ENCODE results near the gene PTPRJ. TPM values are rescaled to one million over a fixed set of nuclear protein-coding genes. Genes with fewer than 3 reads are reported as not detected.

Gene PTPRJ
- total RNA-seq, 2 experiments from 2014 or later: 8.2 to 10.7 TPM

- Mint-ChIP-seq H3K27ac (no peak overlapping the region), H3K4me3 (no peak overlapping the region), H3K27me3 (ENCODE audit: low read depth) (peaks cover 3% of the 10 kb centered on the region), H3K36me3 (ENCODE audit: low read depth) (no peaks in the 10 kb centered on the region), H3K4me1 (ENCODE audit: low read depth) (peaks cover 12% of the 10 kb centered on the region), H3K9me3 (no peaks in the 10 kb centered on the region)
- no peak for DNase-seq
- intact Hi-C loops (cut with micrococcal nuclease): no loop called here
- CTCF ChIA-PET: interaction anchor here (0.5 to 0.6 kb wide), 3 partner anchors 25 to 157 kb away, joined by 3 to 5 read pairs (median 5); no protein-coding TSS in a partner anchor
These were observed 2.7 kb upstream of the PTPRJ start for GRCh38 chr11:47977623-47978022.

GRCh38 chr11:47979378-47980087 is 826 bp upstream of the PTPRJ start:
- CTCF ChIA-PET: interaction anchor here (1.4 to 1.6 kb wide), 2 partner anchors 76 to 128 kb away, joined by 3 to 5 read pairs; no protein-coding TSS in a partner anchor
- H3K4me3 Mint-ChIP-seq: peak overlapping the region; percentile 17
- DNase-seq: no peak
- no peaks in the 10 kb centered on the region for H3K36me3 Mint-ChIP-seq (ENCODE audit: low read depth)
- peaks cover 3% of the 10 kb centered on the region for H3K27me3 Mint-ChIP-seq (ENCODE audit: low read depth)
- intact Hi-C loops (cut with micrococcal nuclease): no loop called here
- no peaks in the 10 kb centered on the region for H3K9me3 Mint-ChIP-seq
- H3K4me1 Mint-ChIP-seq (ENCODE audit: low read depth): peaks cover 29% of the 10 kb centered on the region
- no peak overlapping the region for H3K27ac Mint-ChIP-seq

- Mint-ChIP-seq H3K4me3 (peak overlapping the region; percentile 82), H3K27me3 (ENCODE audit: low read depth) (peaks cover 3% of the 10 kb centered on the region), H3K36me3 (ENCODE audit: low read depth) (no peaks in the 10 kb centered on the region), H3K27ac (no peak overlapping the region), H3K4me1 (ENCODE audit: low read depth) (peaks cover 31% of the 10 kb centered on the region), H3K9me3 (no peaks in the 10 kb centered on the region)
- intact Hi-C loops (cut with micrococcal nuclease): no loop called here
- CTCF ChIA-PET: interaction anchor here (0.7 kb wide), 1 partner anchor 45 kb away, joined by 3 read pairs; no protein-coding TSS in a partner anchor
- DNase-seq: peak; percentile 34
These were observed 705 bp downstream of the PTPRJ start for GRCh38 chr11:47980907-47981621.

- Mint-ChIP-seq H3K4me1 (ENCODE audit: low read depth) (peaks cover 39% of the 10 kb centered on the region), H3K9me3 (no peaks in the 10 kb centered on the region)
- intact Hi-C loops (cut with micrococcal nuclease): loop anchor here (2.0 kb wide), 1 partner anchor 47 kb away; no protein-coding TSS in a partner anchor
These were observed 1.5 kb downstream of the PTPRJ start for GRCh38 chr11:47981667-47982404.

GRCh38 chr11:47982616-47983015 is 2.3 kb downstream of the PTPRJ start:
- Mint-ChIP-seq H3K9me3 (no peaks in the 10 kb centered on the region), H3K4me3 (peak overlapping the region; percentile 35), H3K27me3 (ENCODE audit: low read depth) (peaks cover 3% of the 10 kb centered on the region), H3K4me1 (ENCODE audit: low read depth) (peaks cover 45% of the 10 kb centered on the region), H3K27ac (no peak overlapping the region), H3K36me3 (ENCODE audit: low read depth) (no peaks in the 10 kb centered on the region)
- no peak for DNase-seq
- intact Hi-C loops (cut with micrococcal nuclease): loop anchor here (1.0 to 2.0 kb wide), 6 partner anchors 19 to 127 kb away; no protein-coding TSS in a partner anchor
- CTCF ChIA-PET: interaction anchor here (0.7 to 2.5 kb wide), 10 partner anchors 10 to 127 kb away, joined by 3 to 17 read pairs (median 4); no protein-coding TSS in a partner anchor

More at GRCh38 chr11:47981667-47982404, 1.5 kb downstream of the PTPRJ start:
- Mint-ChIP-seq H3K27me3 (ENCODE audit: low read depth) (peaks cover 3% of the 10 kb centered on the region), H3K36me3 (ENCODE audit: low read depth) (no peaks in the 10 kb centered on the region), H3K4me3 (peak overlapping the region; percentile 82), H3K27ac (peak overlapping the region; percentile 42)
- CTCF ChIA-PET: interaction anchor here (0.5 to 2.5 kb wide), 7 partner anchors 11 to 126 kb away, joined by 3 to 17 read pairs (median 5); no protein-coding TSS in a partner anchor
- DNase-seq: peak; percentile 38

- intact Hi-C loops (cut with micrococcal nuclease): loop anchor here (1.0 to 2.0 kb wide), 6 partner anchors 18 to 126 kb away; no protein-coding TSS in a partner anchor
- Mint-ChIP-seq H3K36me3 (ENCODE audit: low read depth) (no peaks in the 10 kb centered on the region), H3K27me3 (ENCODE audit: low read depth) (peaks cover 3% of the 10 kb centered on the region), H3K27ac (peak overlapping the region; percentile 62), H3K9me3 (no peaks in the 10 kb centered on the region), H3K4me1 (ENCODE audit: low read depth) (peaks cover 54% of the 10 kb centered on the region), H3K4me3 (peak overlapping the region; percentile 35)
- CTCF ChIA-PET: interaction anchor here (0.6 to 2.5 kb wide), 12 partner anchors 9 to 125 kb away, joined by 3 to 17 read pairs (median 5); no protein-coding TSS in a partner anchor
- no peak for DNase-seq
These were observed 3.4 kb downstream of the PTPRJ start for GRCh38 chr11:47983464-47984397.

GRCh38 chr11:47986219-47986618 is 5.9 kb downstream of the PTPRJ start:
- H3K27me3 Mint-ChIP-seq (ENCODE audit: low read depth): no peaks in the 10 kb centered on the region
- peaks cover 63% of the 10 kb centered on the region for H3K4me1 Mint-ChIP-seq (ENCODE audit: low read depth)
- no peaks in the 10 kb centered on the region for H3K9me3 Mint-ChIP-seq
- H3K36me3 Mint-ChIP-seq (ENCODE audit: low read depth): no peaks in the 10 kb centered on the region
- intact Hi-C loops (cut with micrococcal nuclease): no loop called here
- CTCF ChIA-PET: interaction anchor here (0.9 to 1.2 kb wide), 2 partner anchors 15 to 21 kb away, joined by 4 read pairs; no protein-coding TSS in a partner anchor
- no peak overlapping the region for H3K4me3 Mint-ChIP-seq
- DNase-seq: no peak
- H3K27ac Mint-ChIP-seq: peak overlapping the region; percentile 20

- H3K36me3 Mint-ChIP-seq (ENCODE audit: low read depth): no peaks in the 10 kb centered on the region
- no peak overlapping the region for H3K4me3 Mint-ChIP-seq
- H3K27ac Mint-ChIP-seq: no peak overlapping the region
- CTCF ChIA-PET: interaction anchor here (0.9 to 1.2 kb wide), 2 partner anchors 15 to 20 kb away, joined by 4 read pairs; no protein-coding TSS in a partner anchor
- peaks cover 66% of the 10 kb centered on the region for H3K4me1 Mint-ChIP-seq (ENCODE audit: low read depth)
- DNase-seq: no peak
- H3K9me3 Mint-ChIP-seq: no peaks in the 10 kb centered on the region
- intact Hi-C loops (cut with micrococcal nuclease): no loop called here
- H3K27me3 Mint-ChIP-seq (ENCODE audit: low read depth): no peaks in the 10 kb centered on the region
These were observed 6.4 kb downstream of the PTPRJ start for GRCh38 chr11:47986742-47987141.

- Mint-ChIP-seq H3K36me3 (ENCODE audit: low read depth) (no peaks in the 10 kb centered on the region), H3K4me1 (ENCODE audit: low read depth) (peaks cover 66% of the 10 kb centered on the region), H3K27me3 (ENCODE audit: low read depth) (no peaks in the 10 kb centered on the region), H3K27ac (no peak overlapping the region), H3K4me3 (no peak overlapping the region), H3K9me3 (no peaks in the 10 kb centered on the region)
- CTCF ChIA-PET: no interaction called here
- no peak for DNase-seq
- intact Hi-C loops (cut with micrococcal nuclease): no loop called here
These were observed 7.0 kb downstream of the PTPRJ start for GRCh38 chr11:47987310-47987709.

- Mint-ChIP-seq H3K4me3 (no peak overlapping the region), H3K27me3 (ENCODE audit: low read depth) (no peaks in the 10 kb centered on the region), H3K36me3 (ENCODE audit: low read depth) (no peaks in the 10 kb centered on the region), H3K9me3 (no peaks in the 10 kb centered on the region), H3K27ac (no peak overlapping the region), H3K4me1 (ENCODE audit: low read depth) (peaks cover 66% of the 10 kb centered on the region)
- CTCF ChIA-PET: no interaction called here
- DNase-seq: no peak
- intact Hi-C loops (cut with micrococcal nuclease): no loop called here
These were observed 7.4 kb downstream of the PTPRJ start for GRCh38 chr11:47987781-47988180.

- CTCF ChIA-PET: interaction anchor here (0.9 to 1.3 kb wide), 3 partner anchors 9 to 56 kb away, joined by 3 to 6 read pairs (median 6); no protein-coding TSS in a partner anchor
- peaks cover 56% of the 10 kb centered on the region for H3K4me1 Mint-ChIP-seq (ENCODE audit: low read depth)
- H3K4me3 Mint-ChIP-seq: no peak overlapping the region
- DNase-seq: no peak
- intact Hi-C loops (cut with micrococcal nuclease): no loop called here
- no peaks in the 10 kb centered on the region for H3K36me3 Mint-ChIP-seq (ENCODE audit: low read depth)
- H3K27ac Mint-ChIP-seq: no peak overlapping the region
- no peaks in the 10 kb centered on the region for H3K9me3 Mint-ChIP-seq
- no peaks in the 10 kb centered on the region for H3K27me3 Mint-ChIP-seq (ENCODE audit: low read depth)
These were observed 9.4 kb downstream of the PTPRJ start for GRCh38 chr11:47989779-47990178.

All from activated naive CD4-positive, alpha-beta T cell treated with anti-CD3 and anti-CD28 coated beads for 36 hours (primary cell).